ENCODE data around the gene SCFD2. TPM values are rescaled to one million over a fixed set of nuclear protein-coding genes. Genes with fewer than 3 reads are reported as not detected.

SCFD2 gene
- total and polyA plus RNA-seq, 2 of the 8 experiments (the other 6 are each of a cell fraction or from before 2014, with no cell fraction given), result 6.2 to 10.2 TPM

DNA sequence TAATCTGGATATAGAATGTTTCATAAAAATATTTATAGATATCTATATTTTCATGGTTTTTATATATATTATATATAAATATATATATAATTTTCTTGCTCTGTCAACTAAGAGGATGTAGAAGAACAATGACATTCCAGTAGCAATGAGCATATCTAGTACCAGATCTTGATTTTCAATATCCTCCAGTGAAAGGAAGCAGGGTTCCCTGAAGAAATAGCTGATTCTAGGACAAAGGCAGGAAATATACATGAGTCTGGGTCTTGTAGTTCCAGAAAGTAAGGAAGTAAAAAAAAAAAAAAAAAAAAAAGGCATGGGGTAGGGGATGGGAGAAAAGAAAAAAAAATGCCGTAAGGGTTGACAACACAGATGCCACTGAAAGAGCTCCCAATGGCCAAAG, 262.4 kb downstream of the SCFD2 start:
- no peaks in the 10 kb centered on the region for H3K79me1 ChIP-seq (ENCODE audit: low read depth, low read length)
- no peak overlapping the region for H2BK20ac ChIP-seq (ENCODE audit: low read length)
- no peaks in the 10 kb centered on the region for H4K20me1 ChIP-seq (replicated peaks in 1 of 2; ENCODE audit: control insufficient read depth in 1 of 2, insufficient read depth in 2 of 2, low read length in 2 of 2)
- H3K27me3 ChIP-seq (replicated peaks in 1 of 4; ENCODE audit: control insufficient read depth in 3 of 4, extremely low read depth in 1 of 4, insufficient read depth in 3 of 4, low read length in 3 of 4), result no peaks in the 10 kb centered on the region
- H3K14ac ChIP-seq (ENCODE audit: insufficient read length), result no peak overlapping the region
- H4K8ac ChIP-seq (ENCODE audit: extremely low read depth, insufficient read depth, low read length), result no peak overlapping the region
- CTCF ChIA-PET (ENCODE audit: partially characterized antibody), result no interaction called here
- no peak overlapping the region for H2BK120ac ChIP-seq (replicated peaks; ENCODE audit: low read depth, low read length)
- H2AFZ ChIP-seq (ENCODE audit: low read length), result no peak overlapping the region
- no peak overlapping the region for H2BK12ac ChIP-seq (ENCODE audit: low read depth, low read length)
- no peak overlapping the region for H3K9ac ChIP-seq (replicated peaks in 1 of 4; ENCODE audit: extremely low read depth in 1 of 4, low read depth in 3 of 4, low read length in 3 of 4)
- H4K5ac ChIP-seq (ENCODE audit: insufficient read length, low read depth, low read length), result no peak overlapping the region
- H3K4ac ChIP-seq (replicated peaks; ENCODE audit: insufficient read length, low read depth, low read length), result no peak overlapping the region
- no peaks in the 10 kb centered on the region; the same call in 1 of the 2 replicates for H3K23me2 ChIP-seq (ENCODE audit: low read depth, low read length)
- no peak overlapping the region for H2BK5ac ChIP-seq (ENCODE audit: low read depth, low read length)
- H3K36me3 ChIP-seq (ENCODE audit: control insufficient read depth in 2 of 4, insufficient read depth in 4 of 4, low read length in 3 of 4), result no peaks in the 10 kb centered on the region
- no peaks in the 10 kb centered on the region for H3K79me2 ChIP-seq (ENCODE audit: control insufficient read depth in 1 of 2, insufficient read depth in 2 of 2, low read length in 2 of 2)
- no peak overlapping the region for H2AK5ac ChIP-seq (ENCODE audit: low read depth, low read length)
- FAIRE-seq (no peak), DNase-seq (ENCODE audit: low read depth in 1 of 2, low spot score in 2 of 2) (no peak)
- H3K18ac ChIP-seq (ENCODE audit: extremely low read depth, low read length), result no peak overlapping the region
- H3K9me3 ChIP-seq (ENCODE audit: insufficient read depth in 2 of 2, low read depth in 1 of 2, low read length in 1 of 2), result no peaks in the 10 kb centered on the region
- no peak overlapping the region for H4K91ac ChIP-seq (replicated peaks; ENCODE audit: insufficient read length, low read length)
- H3K4me2 ChIP-seq (ENCODE audit: insufficient read depth in 1 of 2, low read depth in 2 of 2, low read length in 2 of 2), result no peak overlapping the region
- WGBS, 2 experiments (ENCODE audit: extremely low coverage in 1 of 2, insufficient coverage in 1 of 2, insufficient read length in 1 of 2, insufficient replicate concordance in 2 of 2, low coverage in 1 of 2, low lambda C conversion rate in 2 of 2, missing lambda C conversion rate in 1 of 2), result no CpG with 5 or more reads among the region's 1 CpG
- H3K27ac ChIP-seq (ENCODE audit: low read depth, low read length), result no peak overlapping the region
- H3K23ac ChIP-seq (ENCODE audit: insufficient read length), result no peak overlapping the region
- H2BK15ac ChIP-seq (ENCODE audit: low read length), result no peak overlapping the region
- H3K4me1 ChIP-seq (replicated peaks in 1 of 4; ENCODE audit: control insufficient read depth in 3 of 4, insufficient read depth in 4 of 4, low read length in 3 of 4), result no peaks in the 10 kb centered on the region; a peak in 2 of 7 replicates
- H3K4me3 ChIP-seq (ENCODE audit: extremely low read depth in 1 of 4, insufficient read depth in 2 of 4, low read depth in 3 of 4, low read length in 4 of 4), result no peak overlapping the region
- POLR2A ChIA-PET (ENCODE audit: partially characterized antibody), result no interaction called here
- no peak for TF ChIP-seq SIX5 (IDR thresholded peaks at IDR 0.05; ENCODE audit: low read depth, low read length)
- TF ChIP-seq KDM4A (IDR thresholded peaks at IDR 0.05; ENCODE audit: low read depth, low read length, severe bottlenecking), result no peak
- no peak for TF ChIP-seq CEBPB (IDR thresholded peaks at IDR 0.05; ENCODE audit: low read depth, low read length)
- TF ChIP-seq GTF2F1 (IDR thresholded peaks at IDR 0.05; ENCODE audit: borderline replicate concordance, low read depth, low read length), result no peak
- no peak overlapping the region for H3K56ac ChIP-seq (replicated peaks; ENCODE audit: insufficient read length, low read depth, low read length)

Measured in H1 (cell line).